Stimulated activated CD8-positive, alpha-beta memory T cell treated with anti-CD3 and anti-CD28 coated beads, Interleukin-4, amount 100 ng/mL, for 4 hours (primary cell): ENCODE data around the gene GSTM2.

Experiments used
- DNase-seq, 2 donors: peaks; one replicate each; pipeline ENCODE4 v3.0.0-alpha.2; 2020; ENCODE audit warnings: low read depth in 2 of 2, low spot score in 1 of 2

The GSTM2 gene

DNA sequence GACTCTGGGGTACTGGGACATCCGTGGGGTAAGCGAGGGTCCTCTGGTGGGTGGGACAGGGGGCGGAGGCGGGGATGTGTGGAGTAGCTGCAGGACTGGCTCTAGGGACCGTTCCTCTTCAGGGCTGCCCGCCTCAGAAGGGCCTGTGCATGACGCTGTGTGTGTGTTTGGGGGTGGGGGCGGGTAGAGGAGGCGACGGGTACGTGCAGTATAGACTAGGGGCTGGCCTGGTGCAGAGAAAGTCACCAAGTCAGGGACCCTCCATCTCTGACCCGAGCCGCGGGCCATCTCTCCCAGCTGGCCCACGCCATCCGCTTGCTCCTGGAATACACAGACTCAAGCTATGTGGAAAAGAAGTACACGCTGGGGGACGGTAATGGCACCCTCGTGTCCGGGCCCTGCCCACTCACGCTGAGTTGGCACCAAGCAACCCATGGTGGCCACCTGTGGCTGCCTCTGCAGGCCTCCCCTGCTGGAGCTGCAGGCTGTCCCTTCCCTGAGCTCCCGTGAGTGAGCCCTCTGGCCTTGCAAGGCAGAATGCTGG lies 44.5 kb downstream of the GSTM2 start:
- DNase-seq = no peak

GRCh38 chr1:109713636-109714035 lies 45.8 kb downstream of the GSTM2 start:
- no peak for DNase-seq

DNA sequence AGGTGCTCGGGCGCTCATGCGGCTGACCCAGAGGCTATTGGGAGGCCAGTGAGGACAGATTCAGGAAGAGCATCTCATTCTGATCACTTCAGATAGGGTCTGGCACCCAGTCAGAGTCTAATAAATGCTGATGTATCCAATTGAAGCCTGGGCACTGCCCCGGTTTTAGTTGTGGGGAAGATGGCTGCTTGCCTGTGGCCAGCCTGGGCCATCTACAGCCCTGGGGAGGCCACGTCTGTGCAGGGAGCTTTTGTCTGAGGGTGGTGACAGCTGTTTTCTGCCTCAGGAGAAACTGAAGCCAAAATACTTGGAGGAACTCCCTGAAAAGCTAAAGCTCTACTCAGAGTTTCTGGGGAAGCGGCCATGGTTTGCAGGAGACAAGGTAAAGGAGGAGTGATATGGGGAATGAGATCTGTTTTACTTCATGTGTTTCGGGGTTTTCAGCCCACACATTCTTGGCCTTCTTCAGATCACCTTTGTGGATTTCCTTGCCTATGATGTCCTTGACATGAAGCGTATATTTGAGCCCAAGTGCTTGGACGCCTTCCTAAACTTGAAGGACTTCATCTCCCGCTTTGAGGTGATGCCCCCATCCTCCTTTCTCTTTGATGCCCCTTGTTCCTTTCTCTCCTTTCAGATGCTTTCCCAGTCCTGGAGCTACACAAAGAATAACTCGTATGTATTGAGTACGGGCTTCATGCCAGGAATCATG lies 47.0 kb downstream of the GSTM2 start:
- DNase-seq = no peak

- no peak for DNase-seq
These were observed 48.3 kb downstream of the GSTM2 start for GRCh38 chr1:109716121-109716520.

DNA sequence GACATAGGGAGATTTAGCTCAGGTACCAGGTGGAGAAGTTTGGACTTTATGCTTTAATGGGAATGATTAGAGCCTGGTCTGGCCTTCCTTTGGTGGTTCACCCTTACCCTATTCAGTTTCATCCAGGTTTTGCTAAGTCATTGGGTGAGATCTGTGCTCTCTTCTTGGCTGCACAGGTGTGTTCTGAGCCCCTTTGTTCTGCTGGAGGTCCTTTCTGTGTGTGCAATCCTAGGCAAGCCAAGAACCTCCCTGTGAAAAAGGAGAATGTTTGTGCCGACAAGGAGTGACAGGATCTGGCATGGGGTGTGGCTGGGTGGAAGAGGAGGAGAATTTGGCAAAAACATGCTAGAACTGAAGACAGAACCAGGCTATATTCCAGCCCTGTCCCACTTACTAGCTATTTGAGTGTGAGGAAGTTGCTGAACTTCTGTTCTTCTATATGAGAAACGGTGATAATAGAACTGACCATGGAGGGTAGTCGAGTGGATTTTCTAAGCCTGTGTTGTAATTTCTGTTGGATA lies 48.8 kb downstream of the GSTM2 start:
- no peak for DNase-seq

DNA sequence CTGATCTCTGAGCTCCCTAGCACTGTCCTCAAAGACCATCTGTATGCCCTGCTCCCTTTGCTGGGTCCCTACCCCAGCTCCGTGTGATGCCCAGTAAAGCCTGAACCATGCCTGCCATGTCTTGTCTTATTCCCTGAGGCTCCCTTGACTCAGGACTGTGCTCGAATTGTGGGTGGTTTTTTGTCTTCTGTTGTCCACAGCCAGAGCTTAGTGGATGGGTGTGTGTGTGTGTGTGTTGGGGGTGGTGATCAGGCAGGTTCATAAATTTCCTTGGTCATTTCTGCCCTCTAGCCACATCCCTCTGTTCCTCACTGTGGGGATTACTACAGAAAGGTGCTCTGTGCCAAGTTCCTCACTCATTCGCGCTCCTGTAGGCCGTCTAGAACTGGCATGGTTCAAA lies 49.9 kb downstream of the GSTM2 start:
- DNase-seq = no peak

DNA sequence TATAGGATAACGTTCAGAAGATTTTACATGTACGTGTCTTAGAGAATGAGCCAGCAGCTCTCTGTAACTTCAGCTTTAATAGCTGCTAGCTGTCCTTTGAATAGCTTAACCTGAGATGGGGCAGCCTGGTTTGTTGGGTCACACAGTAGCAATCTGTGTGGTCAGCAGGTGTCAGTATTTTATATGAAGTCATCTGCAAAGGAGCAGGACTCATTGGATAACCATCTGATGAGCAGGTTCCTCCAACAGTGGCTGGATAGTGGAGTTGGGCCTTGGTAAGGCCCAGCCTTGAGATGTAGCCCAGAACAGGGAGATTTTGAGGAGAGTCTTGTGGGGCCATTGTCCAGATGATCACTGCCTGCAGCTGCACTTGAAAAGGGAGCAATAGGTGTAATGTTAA lies 50.6 kb downstream of the GSTM2 start:
- no peak for DNase-seq

- DNase-seq = no peak
These were observed 51.5 kb downstream of the GSTM2 start for GRCh38 chr1:109719337-109719837.

DNA sequence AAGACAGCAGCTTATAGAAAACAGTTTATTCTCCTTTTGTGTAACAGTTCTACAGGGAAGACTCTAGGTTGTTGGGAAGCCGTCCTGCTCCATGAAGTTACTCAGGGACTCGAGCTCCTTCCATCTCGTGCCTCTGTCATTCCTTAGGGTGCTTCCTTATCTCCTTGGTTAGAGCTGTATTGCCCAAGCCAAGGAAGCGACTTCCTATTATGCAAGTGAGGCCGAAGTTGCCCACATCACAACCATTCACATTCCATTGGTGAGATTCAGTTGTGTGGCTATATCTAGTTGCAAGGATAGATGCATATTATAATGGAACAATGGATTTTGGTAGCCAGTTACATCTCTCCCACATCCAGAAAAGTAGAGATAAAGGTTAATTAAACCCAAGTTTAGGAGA lies 53.2 kb downstream of the GSTM2 start:
- no peak for DNase-seq

DNA sequence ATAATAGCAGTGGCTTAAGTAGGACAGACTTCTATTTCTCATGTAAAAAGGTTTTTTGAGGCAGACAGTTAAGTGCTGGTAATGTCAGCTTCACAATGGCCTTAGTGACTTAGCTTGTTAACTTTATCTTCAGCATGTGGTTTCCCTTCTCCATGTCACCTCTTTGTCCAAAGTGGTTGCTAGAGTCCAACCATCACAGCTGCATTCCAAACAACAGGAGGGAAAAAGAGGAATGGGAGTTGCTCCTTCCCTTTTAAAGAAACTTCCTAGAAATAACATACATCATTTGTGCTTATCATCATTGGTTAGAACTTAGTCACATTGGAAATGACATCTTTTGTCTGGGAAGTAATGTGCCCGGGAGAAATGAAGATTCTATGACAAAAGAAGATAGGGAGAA lies 54.1 kb downstream of the GSTM2 start:
- DNase-seq = no peak

GRCh38 chr1:109722908-109723691 lies 55.2 kb downstream of the GSTM2 start:
- DNase-seq = no peak
